Kidney (tissue), 14 donors: ENCODE results near the gene EVI2A. TPM values are rescaled to one million over a fixed set of nuclear protein-coding genes. Genes with fewer than 3 reads are reported as not detected.
A peak's percentile ranks its signal among the peaks of the same experiment; 100 is the strongest.

ENCODE experiments used
- DNase-seq, 5 donors: peaks; one replicate each; pipeline ENCODE4 v3.0.0-alpha.2; 2013 to 2020
- FAIRE-seq: peaks from 2 replicates; lab custom pipeline; 2012; peaks lifted over from hg19 to GRCh38; lab: Jason Lieb, UNC
- H3K27ac ChIP-seq, 2 donors: one replicate each; pipeline ENCODE4 v1.7.0; 2013; ENCODE audit warnings: low read depth in 2 of 2, low read length in 2 of 2, inconsistent platforms in 1 of 2
- H3K27me3 ChIP-seq: one replicate; pipeline ENCODE4 v1.7.1; 2013; ENCODE audit warnings: low read length, inconsistent platforms; ENCODE audit not compliant: control insufficient read depth, insufficient read depth
- H3K36me3 ChIP-seq, 3 donors: one replicate each; pipeline versions ENCODE4 v1.7.0 to v1.7.1; 2013; ENCODE audit warnings: low read length in 3 of 3, control low read depth in 1 of 3, inconsistent platforms in 1 of 3; ENCODE audit not compliant: insufficient read depth in 3 of 3, control insufficient read depth in 2 of 3
- H3K4me1 ChIP-seq, 3 donors: one replicate each; pipeline versions ENCODE4 v1.7.0 to v1.7.1; 2013; ENCODE audit warnings: low read length in 3 of 3, inconsistent platforms in 1 of 3, low read depth in 1 of 3; ENCODE audit not compliant: control insufficient read depth in 2 of 3, insufficient read depth in 2 of 3
- H3K4me3 ChIP-seq, 3 donors: one replicate each; pipeline versions ENCODE4 v1.7.0 to v1.8.1; 2013; ENCODE audit warnings: low read length in 3 of 3, control low read depth in 1 of 3, inconsistent platforms in 1 of 3
- H3K9ac ChIP-seq, 3 donors: one replicate each; pipeline versions ENCODE4 v1.7.0 to v1.7.1; 2013; ENCODE audit warnings: low read length in 3 of 3, control low read depth in 1 of 3, inconsistent platforms in 1 of 3
- H3K9me3 ChIP-seq, 3 donors: one replicate each; pipeline versions ENCODE4 v1.7.0 to v1.7.1; 2013; ENCODE audit warnings: low read length in 3 of 3, control low read depth in 1 of 3, inconsistent platforms in 1 of 3; ENCODE audit not compliant: control insufficient read depth in 2 of 3, insufficient read depth in 1 of 3
- intact Hi-C: fragments of 100-400 bp; cut with DNase I; formaldehyde crosslinking; loops from one replicate; pipeline ENCODE4 v1.11.1; 2022
- polyA plus RNA-seq: library from polyadenylated mRNA; stranded (reverse); fragments of 350-450 nt; fragmentation: Illumina TruSeq; extraction: RNeasy Lipid Tissue Mini Kit (QIAGEN cat#74804); gene quantifications from one replicate; pipeline ENCODE4 v1.2.3, GENCODE V29; 2014; ENCODE audit warnings: low read depth, low replicate concordance; ENCODE audit not compliant: insufficient read depth
- total RNA-seq: library from RNA; stranded (reverse); fragmentation: NEBNext Ultra II Directional; extraction: Animal tissue kit (Norgen Biotek cat#: 25700); gene quantifications from one replicate; pipeline ENCODE4 v1.2.1, GENCODE V29; 2021
- TF ChIP-seq, protein P1 (sequence below): IDR thresholded peaks from 3 replicates; pipeline ENCODE4 v1.5.1; 2012; ENCODE audit warnings: mild to moderate bottlenecking, moderate library complexity, borderline replicate concordance; ENCODE audit not compliant: insufficient read depth; ENCODE audit errors: extremely low read depth
- donor health status: control.
- donor health status: control.
- donor health status: control.
- donor health status: control.
- donor health status: control.
- donor health status: DM: yes; HTN: yes; CAD: no.
- donor health status: Normal renal cell carcinoma (clear cell type).

EVI2A gene
- total and polyA plus RNA-seq, 2 donors from 2014 or later: 1.3 to 10.8 TPM

DNA sequence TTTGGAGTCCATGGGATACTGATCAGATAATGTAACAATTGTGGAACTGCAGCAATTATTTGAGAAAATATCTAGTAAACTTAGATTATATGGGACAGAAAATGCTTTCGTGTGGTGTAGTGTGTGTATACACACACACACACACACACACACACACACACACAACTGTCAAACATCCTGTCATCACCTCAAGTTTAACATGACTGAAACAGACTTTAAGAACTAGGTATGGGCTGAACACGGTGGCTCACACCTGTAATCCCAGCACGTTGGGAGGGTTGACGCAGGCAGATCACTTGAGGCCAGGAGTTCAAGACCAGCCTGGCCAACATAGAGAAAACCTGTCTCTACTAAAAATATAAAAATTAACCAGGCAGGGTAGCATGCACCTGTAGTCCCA lies 544 bp upstream of the EVI2A start:
- DNase-seq (no peak), FAIRE-seq (no peak)
- H3K36me3 ChIP-seq: peaks cover 0 to 12% (median 3%) of the 10 kb centered on the region in 3 donors
- no peak overlapping the region for H3K9ac ChIP-seq
- intact Hi-C loops: no loop called here
- TF ChIP-seq, protein P1, sequence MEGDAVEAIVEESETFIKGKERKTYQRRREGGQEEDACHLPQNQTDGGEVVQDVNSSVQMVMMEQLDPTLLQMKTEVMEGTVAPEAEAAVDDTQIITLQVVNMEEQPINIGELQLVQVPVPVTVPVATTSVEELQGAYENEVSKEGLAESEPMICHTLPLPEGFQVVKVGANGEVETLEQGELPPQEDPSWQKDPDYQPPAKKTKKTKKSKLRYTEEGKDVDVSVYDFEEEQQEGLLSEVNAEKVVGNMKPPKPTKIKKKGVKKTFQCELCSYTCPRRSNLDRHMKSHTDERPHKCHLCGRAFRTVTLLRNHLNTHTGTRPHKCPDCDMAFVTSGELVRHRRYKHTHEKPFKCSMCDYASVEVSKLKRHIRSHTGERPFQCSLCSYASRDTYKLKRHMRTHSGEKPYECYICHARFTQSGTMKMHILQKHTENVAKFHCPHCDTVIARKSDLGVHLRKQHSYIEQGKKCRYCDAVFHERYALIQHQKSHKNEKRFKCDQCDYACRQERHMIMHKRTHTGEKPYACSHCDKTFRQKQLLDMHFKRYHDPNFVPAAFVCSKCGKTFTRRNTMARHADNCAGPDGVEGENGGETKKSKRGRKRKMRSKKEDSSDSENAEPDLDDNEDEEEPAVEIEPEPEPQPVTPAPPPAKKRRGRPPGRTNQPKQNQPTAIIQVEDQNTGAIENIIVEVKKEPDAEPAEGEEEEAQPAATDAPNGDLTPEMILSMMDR: no peak
- H3K4me3 ChIP-seq: no peak overlapping the region
- H3K27me3 ChIP-seq: no peaks in the 10 kb centered on the region
- no peak overlapping the region for H3K27ac ChIP-seq
- H3K4me1 ChIP-seq: no peaks in the 10 kb centered on the region
- H3K9me3 ChIP-seq: no peaks in the 10 kb centered on the region

DNA sequence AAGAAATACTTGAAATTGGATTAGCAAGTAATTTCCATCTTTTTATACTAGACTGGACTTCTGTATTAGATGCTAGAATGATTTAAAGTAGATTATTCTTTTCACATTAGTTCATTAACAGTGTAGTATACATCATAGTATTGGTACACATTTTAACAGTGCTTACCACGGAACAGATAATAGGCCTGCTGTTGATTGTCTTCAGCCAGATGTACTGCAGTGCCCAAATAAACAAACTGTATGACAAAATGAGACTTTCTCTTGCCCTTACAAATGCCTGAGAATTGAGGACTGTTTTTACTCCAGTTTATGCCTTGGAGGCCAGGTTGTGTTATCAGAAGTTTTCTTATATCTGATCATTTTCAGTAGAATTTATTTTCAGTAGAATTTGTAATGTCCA lies 631 bp downstream of the EVI2A start:
- intact Hi-C loops: no loop called here
- Histone ChIP-seq H3K4me3 (peak overlapping the region in 1 of 3 donors; percentile 0), H3K36me3 (peaks cover 0 to 2% (median under 1%) of the 10 kb centered on the region in 3 donors), H3K4me1 (no peaks in the 10 kb centered on the region), H3K9ac (no peak overlapping the region), H3K9me3 (no peaks in the 10 kb centered on the region), H3K27me3 (no peaks in the 10 kb centered on the region), H3K27ac (no peak overlapping the region)
- no peak for DNase-seq
- TF ChIP-seq, protein P1: no peak
- FAIRE-seq: no peak

DNA sequence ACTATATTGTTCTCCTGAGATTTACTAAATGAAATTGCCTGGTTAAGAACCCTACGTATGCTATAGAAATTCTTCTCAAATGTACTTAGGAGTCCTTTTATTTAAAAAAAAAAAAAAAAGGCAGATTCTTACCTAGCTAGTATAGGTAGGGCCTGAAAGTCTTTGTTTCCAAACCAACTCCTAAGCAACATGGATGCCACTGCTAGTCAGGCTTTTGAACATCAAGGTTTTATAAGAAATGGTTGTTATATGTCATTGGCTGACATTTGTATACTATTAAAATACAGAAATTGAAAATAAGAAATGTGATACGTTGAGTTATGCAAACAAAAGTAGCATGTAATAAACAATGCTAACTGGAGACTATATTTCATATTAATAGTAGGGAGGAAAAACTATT lies 1.2 kb downstream of the EVI2A start:
- Histone ChIP-seq H3K9ac (no peak overlapping the region), H3K4me3 (no peak overlapping the region), H3K36me3 (no peaks in the 10 kb centered on the region), H3K27me3 (no peaks in the 10 kb centered on the region), H3K4me1 (no peaks in the 10 kb centered on the region), H3K9me3 (no peaks in the 10 kb centered on the region), H3K27ac (no peak overlapping the region)
- TF ChIP-seq, protein P1: no peak
- DNase-seq: no peak
- intact Hi-C loops: no loop called here
- FAIRE-seq: no peak
